ENCODE results near the gene DMD.

The DMD gene

DNA sequence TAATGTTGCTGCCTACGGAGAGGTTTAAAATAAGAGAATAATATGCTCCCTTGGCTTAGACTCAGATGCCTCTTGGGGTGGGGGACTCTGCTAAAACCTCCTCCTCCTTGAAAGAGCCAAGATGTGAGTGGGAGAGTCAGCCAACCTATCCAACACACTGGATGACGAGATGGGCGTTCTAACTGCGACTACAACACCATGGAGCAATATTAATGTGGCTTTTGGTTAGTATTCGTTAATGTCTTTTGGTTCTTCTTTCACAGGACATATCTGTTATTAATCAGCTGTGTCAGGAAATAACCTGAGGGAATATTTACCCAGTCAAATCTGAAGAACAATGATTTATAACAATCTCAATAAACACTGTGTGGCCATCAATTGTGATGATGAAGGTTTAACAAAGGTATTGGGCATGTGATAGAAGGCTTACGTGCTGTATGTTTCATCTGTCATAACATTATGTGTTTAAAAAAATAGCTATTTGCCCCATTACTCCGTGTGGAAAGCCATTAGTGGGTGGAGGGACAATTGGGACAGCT, 1996.0 kb downstream of the DMD start:
- Histone ChIP-seq H3K27me3 (ENCODE audit: insufficient read depth, low read length) (no peaks in the 10 kb centered on the region), H2AFZ (ENCODE audit: low read length, unreplicated experiment) (no peak overlapping the region), H3K4me3 (ENCODE audit: low read depth, low read length) (no peak overlapping the region), H3K79me2 (ENCODE audit: control insufficient read depth, insufficient read depth, low read length, unreplicated experiment) (no peaks in the 10 kb centered on the region), H3K4me1 (ENCODE audit: control insufficient read depth, insufficient read depth, low read length, unreplicated experiment) (peaks cover 18% of the 10 kb centered on the region), H3K36me3 (ENCODE audit: insufficient read depth, low read length) (no peaks in the 10 kb centered on the region), H3K27ac (ENCODE audit: low read depth, low read length) (no peak overlapping the region)

DNA sequence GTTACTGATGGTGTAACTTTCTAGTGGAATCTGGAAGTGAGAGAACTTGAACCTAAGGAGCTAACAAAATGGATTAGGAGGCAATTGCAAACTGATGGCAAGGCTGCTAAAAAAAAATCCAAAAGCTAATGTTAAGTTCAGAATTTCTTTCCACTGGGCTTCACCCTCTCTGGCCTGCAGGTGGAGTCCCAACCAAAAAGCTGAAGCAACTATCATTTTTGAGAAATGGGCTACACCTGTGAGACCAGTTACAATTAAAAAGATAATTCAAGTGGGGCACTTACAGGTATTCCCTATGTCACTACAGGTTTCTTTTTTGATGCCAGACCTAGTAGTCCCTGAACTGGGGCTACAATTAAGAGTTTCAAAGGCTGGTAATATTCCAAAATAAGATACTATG, 1997.4 kb downstream of the DMD start:
- Histone ChIP-seq H2AFZ (ENCODE audit: low read length, unreplicated experiment) (no peak overlapping the region), H3K27me3 (ENCODE audit: insufficient read depth, low read length) (no peaks in the 10 kb centered on the region), H3K79me2 (ENCODE audit: control insufficient read depth, insufficient read depth, low read length, unreplicated experiment) (no peaks in the 10 kb centered on the region), H3K27ac (ENCODE audit: low read depth, low read length) (no peak overlapping the region), H3K4me3 (ENCODE audit: low read depth, low read length) (no peak overlapping the region), H3K4me1 (ENCODE audit: control insufficient read depth, insufficient read depth, low read length, unreplicated experiment) (peaks cover 20% of the 10 kb centered on the region), H3K36me3 (ENCODE audit: insufficient read depth, low read length) (no peaks in the 10 kb centered on the region)

DNA sequence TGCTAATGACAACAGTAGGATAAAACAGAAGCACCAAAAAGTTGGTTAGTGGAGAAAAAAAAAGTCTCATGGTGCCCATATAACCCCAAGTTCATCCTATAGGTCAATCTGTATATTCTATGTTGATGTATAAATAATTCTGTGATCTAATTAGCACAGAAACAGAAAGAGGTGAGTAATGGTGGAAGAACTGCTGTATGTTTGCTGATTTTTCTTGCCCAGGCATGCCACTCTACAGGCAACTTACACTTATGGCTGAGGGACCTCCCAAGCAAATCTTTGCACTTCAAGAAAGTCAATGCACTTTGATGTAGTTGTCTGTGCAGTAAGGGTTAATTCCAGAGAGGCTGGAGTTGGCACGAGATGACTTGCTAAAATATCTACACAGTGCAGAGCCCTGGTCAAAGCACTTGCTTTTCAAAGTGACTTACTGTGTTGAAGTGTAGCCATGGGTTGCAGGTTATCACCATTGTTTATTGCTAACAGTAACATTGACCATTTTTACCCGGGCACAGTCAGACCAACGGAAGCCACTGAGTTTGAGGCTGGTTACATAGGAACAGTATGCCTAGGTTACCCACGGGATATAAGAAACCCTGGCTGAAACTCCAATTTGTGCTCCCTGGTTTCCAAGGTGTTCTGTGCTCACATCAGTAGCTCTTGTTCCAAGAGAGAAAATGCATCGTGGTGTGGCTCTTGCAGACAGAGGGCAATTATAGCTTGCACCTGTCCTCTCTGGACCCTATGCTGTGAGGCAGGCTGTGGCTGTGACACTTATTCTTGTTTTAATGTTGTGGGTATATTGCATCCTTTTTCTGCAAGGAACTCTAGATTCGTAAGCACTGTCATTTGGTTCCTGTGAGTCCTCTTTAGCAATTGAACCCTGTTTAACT, 1998.2 kb downstream of the DMD start:
- no peak overlapping the region for H2AFZ ChIP-seq (ENCODE audit: low read length, unreplicated experiment)
- no peak overlapping the region for H3K4me3 ChIP-seq (ENCODE audit: low read depth, low read length)
- H3K36me3 ChIP-seq (ENCODE audit: insufficient read depth, low read length) = no peaks in the 10 kb centered on the region
- no peaks in the 10 kb centered on the region for H3K27me3 ChIP-seq (ENCODE audit: insufficient read depth, low read length)
- H3K79me2 ChIP-seq (ENCODE audit: control insufficient read depth, insufficient read depth, low read length, unreplicated experiment) = no peaks in the 10 kb centered on the region
- peaks cover 29% of the 10 kb centered on the region for H3K4me1 ChIP-seq (ENCODE audit: control insufficient read depth, insufficient read depth, low read length, unreplicated experiment)
- H3K27ac ChIP-seq (ENCODE audit: low read depth, low read length) = no peak overlapping the region

DNA sequence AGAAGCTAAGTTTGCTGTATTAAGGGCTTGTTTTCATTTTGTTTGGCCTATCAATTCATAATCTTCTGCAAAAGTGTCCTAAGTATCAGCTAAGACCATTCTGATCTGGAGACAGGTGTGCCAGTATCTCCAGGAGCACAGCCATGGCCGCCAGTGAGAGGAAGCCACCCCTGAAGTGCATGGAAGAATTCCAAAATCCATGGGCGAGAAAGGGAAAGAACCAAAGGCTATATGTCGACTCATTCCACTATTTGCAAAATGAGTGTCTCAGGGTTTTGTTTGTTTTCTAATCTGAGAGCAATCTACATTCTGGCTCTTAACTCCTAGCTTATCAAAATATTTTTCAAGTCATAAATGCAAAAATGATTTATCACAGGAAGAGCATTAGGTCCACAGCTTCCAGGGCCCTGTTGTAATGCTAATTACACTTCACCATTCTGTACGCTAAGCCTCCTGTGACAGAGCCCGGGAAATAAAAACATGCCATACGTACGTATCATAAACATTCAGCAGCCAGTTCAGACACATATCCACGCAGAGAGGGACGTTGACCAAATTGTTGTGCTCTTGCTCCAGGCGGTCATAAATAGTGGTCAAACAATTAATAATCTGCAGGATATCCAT, 2002.2 kb downstream of the DMD start:
- H3K27ac ChIP-seq (ENCODE audit: low read depth, low read length) = no peak overlapping the region
- peak overlapping the region; percentile 23 for H2AFZ ChIP-seq (ENCODE audit: low read length, unreplicated experiment)
- H3K36me3 ChIP-seq (ENCODE audit: insufficient read depth, low read length) = no peaks in the 10 kb centered on the region
- peaks cover 11% of the 10 kb centered on the region for H3K4me1 ChIP-seq (ENCODE audit: control insufficient read depth, insufficient read depth, low read length, unreplicated experiment)
- H3K79me2 ChIP-seq (ENCODE audit: control insufficient read depth, insufficient read depth, low read length, unreplicated experiment) = no peaks in the 10 kb centered on the region
- H3K27me3 ChIP-seq (ENCODE audit: insufficient read depth, low read length) = no peaks in the 10 kb centered on the region
- peak overlapping the region; percentile 50 for H3K4me3 ChIP-seq (ENCODE audit: low read depth, low read length)

DNA sequence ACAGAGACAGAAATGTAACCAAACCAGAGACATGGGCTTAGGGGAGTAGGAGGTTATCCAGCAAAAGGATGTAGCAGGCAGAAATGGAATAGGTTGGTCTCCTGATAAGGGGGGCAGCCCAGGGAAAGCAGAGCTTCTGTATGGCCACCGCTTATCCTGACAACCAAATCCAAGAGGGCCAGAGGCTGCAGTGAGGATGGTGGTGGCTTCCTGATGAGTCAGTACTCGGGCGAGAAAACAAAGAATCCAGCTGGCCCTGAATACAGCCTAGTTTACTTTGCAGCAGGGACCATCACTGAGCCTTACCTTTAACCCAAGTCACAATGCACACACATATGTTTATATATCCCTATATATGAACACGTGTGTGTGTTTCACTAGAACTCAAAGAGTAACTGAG, 2009.8 kb downstream of the DMD start:
- H3K79me2 ChIP-seq (ENCODE audit: control insufficient read depth, insufficient read depth, low read length, unreplicated experiment) = no peaks in the 10 kb centered on the region
- H3K36me3 ChIP-seq (ENCODE audit: insufficient read depth, low read length) = no peaks in the 10 kb centered on the region
- H2AFZ ChIP-seq (ENCODE audit: low read length, unreplicated experiment) = no peak overlapping the region
- H3K27me3 ChIP-seq (ENCODE audit: insufficient read depth, low read length) = no peaks in the 10 kb centered on the region
- no peak overlapping the region for H3K27ac ChIP-seq (ENCODE audit: low read depth, low read length)
- no peaks in the 10 kb centered on the region for H3K4me1 ChIP-seq (ENCODE audit: control insufficient read depth, insufficient read depth, low read length, unreplicated experiment)
- H3K4me3 ChIP-seq (ENCODE audit: low read depth, low read length) = no peak overlapping the region

DNA sequence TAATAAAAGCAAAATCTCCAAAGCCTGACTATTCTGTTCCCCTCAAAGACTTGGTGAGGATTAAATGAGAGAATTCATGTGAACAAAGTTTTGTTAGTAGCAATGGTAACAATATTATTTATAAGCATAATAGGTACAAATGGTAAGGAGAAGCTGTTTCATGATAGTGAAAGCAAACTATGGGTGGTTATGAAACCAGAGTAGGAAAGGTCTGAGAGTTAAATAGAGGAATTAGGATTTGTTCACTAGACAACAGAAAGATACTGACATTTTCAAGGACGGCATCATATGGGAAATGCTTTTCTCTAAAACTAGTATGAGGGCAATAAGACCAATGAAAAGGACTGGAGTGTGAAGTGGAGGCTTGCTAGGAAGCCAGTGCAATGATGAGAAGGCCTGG, 2010.9 kb downstream of the DMD start:
- no peak overlapping the region for H3K4me3 ChIP-seq (ENCODE audit: low read depth, low read length)
- H3K79me2 ChIP-seq (ENCODE audit: control insufficient read depth, insufficient read depth, low read length, unreplicated experiment) = no peaks in the 10 kb centered on the region
- H3K27me3 ChIP-seq (ENCODE audit: insufficient read depth, low read length) = no peaks in the 10 kb centered on the region
- H3K27ac ChIP-seq (ENCODE audit: low read depth, low read length) = no peak overlapping the region
- no peaks in the 10 kb centered on the region for H3K4me1 ChIP-seq (ENCODE audit: control insufficient read depth, insufficient read depth, low read length, unreplicated experiment)
- no peak overlapping the region for H2AFZ ChIP-seq (ENCODE audit: low read length, unreplicated experiment)
- H3K36me3 ChIP-seq (ENCODE audit: insufficient read depth, low read length) = no peaks in the 10 kb centered on the region

DNA sequence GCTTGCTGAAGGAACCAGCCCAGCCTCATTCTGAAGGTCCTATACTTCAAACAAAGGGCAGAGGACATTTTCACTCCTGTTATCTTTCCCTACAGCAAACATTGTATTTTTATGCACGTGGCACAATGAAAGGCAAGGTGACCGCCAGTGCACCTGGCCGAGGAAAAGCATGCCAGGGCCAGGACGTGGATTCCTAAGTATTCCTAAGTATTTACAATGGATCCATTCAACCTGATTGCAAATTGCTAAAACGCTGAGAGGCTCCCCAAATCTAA, 2011.6 kb downstream of the DMD start:
- no peak overlapping the region for H3K4me3 ChIP-seq (ENCODE audit: low read depth, low read length)

DNA sequence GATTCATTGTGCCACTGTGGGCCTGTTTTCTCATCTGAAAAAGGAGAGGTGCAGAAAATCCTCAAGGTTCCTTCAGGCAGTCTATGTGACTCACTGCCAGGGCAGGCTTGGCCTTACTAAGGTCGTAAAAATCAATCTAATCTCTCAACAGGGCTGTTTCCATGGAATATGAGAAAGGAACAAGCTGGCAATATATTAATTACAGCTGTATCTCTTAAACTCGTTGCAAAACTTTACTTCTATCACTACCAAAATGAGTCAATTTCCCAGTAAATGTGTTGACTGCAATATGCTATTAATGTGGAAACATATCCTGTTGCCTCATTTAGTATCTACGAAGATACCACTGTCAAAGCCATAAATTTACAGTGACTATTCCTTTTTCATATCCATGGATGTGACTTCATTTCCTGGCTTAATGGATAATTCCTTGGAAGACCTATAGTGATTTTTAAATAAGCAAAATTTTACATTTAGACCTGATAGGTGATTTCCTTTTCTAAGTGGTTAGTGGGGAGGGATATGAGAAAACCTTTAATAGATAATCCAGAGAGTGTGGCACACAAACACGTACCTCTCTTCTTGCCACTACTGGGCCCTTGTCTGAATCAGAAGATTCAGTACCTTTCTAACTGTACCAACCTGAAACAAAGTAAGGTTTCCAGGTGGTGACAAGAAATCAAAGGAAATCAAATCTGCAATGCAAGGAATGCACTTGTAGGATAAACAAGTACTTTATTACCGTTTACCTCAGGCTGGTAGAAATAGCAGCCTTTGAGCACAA, 2012.1 kb downstream of the DMD start:
- H3K4me1 ChIP-seq (ENCODE audit: control insufficient read depth, insufficient read depth, low read length, unreplicated experiment) = no peaks in the 10 kb centered on the region

More for the DNA sequence above, 2011.6 kb downstream of the DMD start:
- Histone ChIP-seq H3K27me3 (ENCODE audit: insufficient read depth, low read length) (no peaks in the 10 kb centered on the region), H3K79me2 (ENCODE audit: control insufficient read depth, insufficient read depth, low read length, unreplicated experiment) (no peaks in the 10 kb centered on the region), H3K36me3 (ENCODE audit: insufficient read depth, low read length) (no peaks in the 10 kb centered on the region), H3K4me1 (ENCODE audit: control insufficient read depth, insufficient read depth, low read length, unreplicated experiment) (no peaks in the 10 kb centered on the region), H3K27ac (ENCODE audit: low read depth, low read length) (no peak overlapping the region), H2AFZ (ENCODE audit: low read length, unreplicated experiment) (no peak overlapping the region)

DNA sequence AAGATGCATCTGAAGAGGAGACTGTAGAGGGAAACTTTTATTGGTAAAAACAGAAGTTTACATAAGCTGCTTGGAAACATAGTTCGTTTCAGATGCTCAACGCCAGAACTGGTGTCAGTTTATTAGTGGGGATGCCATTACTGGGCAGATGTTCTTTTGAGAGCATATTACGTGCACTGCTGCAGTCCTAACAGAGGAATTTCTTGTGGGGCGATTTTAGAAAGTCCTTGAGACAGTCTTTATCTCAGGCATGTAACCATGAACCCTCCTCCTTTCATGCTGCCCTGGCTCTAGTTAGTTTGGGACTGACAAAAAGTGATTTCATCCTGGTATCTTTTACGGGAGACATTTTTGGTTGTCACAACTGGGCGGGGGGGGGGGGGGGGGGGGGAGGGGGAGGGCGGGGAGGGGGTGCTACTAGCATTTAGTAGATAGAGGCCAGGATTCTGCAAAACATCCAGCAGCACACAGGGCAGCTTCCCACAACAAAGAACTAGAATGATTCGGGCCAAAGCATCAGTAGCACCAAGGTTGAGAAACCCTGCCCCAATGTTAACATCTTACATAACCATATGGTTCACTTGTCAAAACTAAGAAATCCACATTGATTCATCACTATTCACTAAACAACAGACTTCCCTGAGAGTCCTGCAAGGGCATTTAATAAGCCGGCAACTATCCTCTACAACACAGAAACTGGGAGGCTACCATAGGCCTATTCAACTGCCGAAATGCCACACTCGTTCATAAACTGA, 2021.0 kb downstream of the DMD start:
- H3K27me3 ChIP-seq (ENCODE audit: insufficient read depth, low read length) = no peaks in the 10 kb centered on the region
- no peaks in the 10 kb centered on the region for H3K36me3 ChIP-seq (ENCODE audit: insufficient read depth, low read length)
- H3K79me2 ChIP-seq (ENCODE audit: control insufficient read depth, insufficient read depth, low read length, unreplicated experiment) = no peaks in the 10 kb centered on the region
- no peak overlapping the region for H3K4me3 ChIP-seq (ENCODE audit: low read depth, low read length)
- no peak overlapping the region for H3K27ac ChIP-seq (ENCODE audit: low read depth, low read length)
- no peak overlapping the region for H2AFZ ChIP-seq (ENCODE audit: low read length, unreplicated experiment)
- H3K4me1 ChIP-seq (ENCODE audit: control insufficient read depth, insufficient read depth, low read length, unreplicated experiment) = no peaks in the 10 kb centered on the region

More for the DNA sequence above, 2012.1 kb downstream of the DMD start:
- no peaks in the 10 kb centered on the region for H3K36me3 ChIP-seq (ENCODE audit: insufficient read depth, low read length)
- no peaks in the 10 kb centered on the region for H3K27me3 ChIP-seq (ENCODE audit: insufficient read depth, low read length)
- H3K79me2 ChIP-seq (ENCODE audit: control insufficient read depth, insufficient read depth, low read length, unreplicated experiment) = no peaks in the 10 kb centered on the region
- H2AFZ ChIP-seq (ENCODE audit: low read length, unreplicated experiment) = no peak overlapping the region
- H3K4me3 ChIP-seq (ENCODE audit: low read depth, low read length) = no peak overlapping the region
- H3K27ac ChIP-seq (ENCODE audit: low read depth, low read length) = no peak overlapping the region

DNA sequence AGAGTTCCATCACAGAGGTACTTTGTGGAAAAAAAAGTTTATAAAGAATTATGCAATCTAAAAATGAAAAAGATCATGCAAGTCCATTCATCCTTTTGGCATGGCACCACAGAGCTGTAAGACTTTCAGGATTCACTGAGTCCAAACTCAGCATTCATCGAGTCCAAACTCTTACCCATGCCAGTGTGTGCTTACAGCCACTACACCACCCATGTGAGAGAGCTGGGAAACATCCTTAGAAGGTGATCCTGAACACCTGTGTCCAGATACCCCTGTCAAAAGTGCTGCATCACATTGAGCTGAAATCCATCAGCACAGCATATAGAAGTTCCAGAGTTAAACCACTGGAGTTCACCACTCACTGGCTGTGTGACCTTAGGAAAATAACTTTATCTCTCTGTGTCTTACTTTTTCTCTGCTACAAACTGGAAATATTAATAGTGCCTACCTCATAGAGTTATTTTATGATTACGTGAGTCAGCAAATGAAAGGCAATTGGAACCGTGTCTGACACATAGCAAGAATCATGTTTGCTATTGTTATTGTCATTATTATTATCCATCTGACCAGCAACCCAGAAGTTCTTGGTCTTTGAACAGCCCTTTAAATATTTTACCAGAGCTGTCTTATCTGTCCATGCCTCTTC, 2024.5 kb downstream of the DMD start:
- Histone ChIP-seq H3K27me3 (ENCODE audit: insufficient read depth, low read length) (no peaks in the 10 kb centered on the region), H2AFZ (ENCODE audit: low read length, unreplicated experiment) (no peak overlapping the region), H3K79me2 (ENCODE audit: control insufficient read depth, insufficient read depth, low read length, unreplicated experiment) (no peaks in the 10 kb centered on the region), H3K36me3 (ENCODE audit: insufficient read depth, low read length) (no peaks in the 10 kb centered on the region), H3K27ac (ENCODE audit: low read depth, low read length) (no peak overlapping the region), H3K4me3 (ENCODE audit: low read depth, low read length) (no peak overlapping the region), H3K4me1 (ENCODE audit: control insufficient read depth, insufficient read depth, low read length, unreplicated experiment) (no peaks in the 10 kb centered on the region)
